KMS-11 (cell line): ENCODE results near the gene GNB1.

Experiments
- H2AFZ ChIP-seq: fragments of 200-600 bp; sonication (generic); 2 replicates; pipeline ENCODE4 v1.6.1; 2016; ENCODE audit warnings: antibody characterized with exemption, mixed run types, low read depth
- H3K27ac ChIP-seq: fragments of 200-600 bp; sonication (generic); 2 replicates; pipeline ENCODE4 v1.6.1; 2016; ENCODE audit warnings: mild to moderate bottlenecking, mixed run types
- H3K27me3 ChIP-seq: fragments of 200-600 bp; sonication (generic); 2 replicates; pipeline ENCODE4 v1.6.1; 2017; ENCODE audit warnings: mild to moderate bottlenecking, low read depth, mixed run types, moderate library complexity; ENCODE audit not compliant: insufficient read depth
- H3K36me3 ChIP-seq: fragments of 200-600 bp; sonication (generic); 2 replicates; pipeline ENCODE4 v1.6.1; 2017; ENCODE audit warnings: mild to moderate bottlenecking, mixed run types; ENCODE audit not compliant: insufficient read depth
- H3K4me1 ChIP-seq: fragments of 200-600 bp; sonication (generic); 2 replicates; pipeline ENCODE4 v1.6.1; 2016; ENCODE audit warnings: mild to moderate bottlenecking, low read depth, mixed run types; ENCODE audit not compliant: poor library complexity, severe bottlenecking
- H3K4me2 ChIP-seq: fragments of 200-600 bp; sonication (generic); 2 replicates; pipeline ENCODE4 v1.7.0; 2016; ENCODE audit warnings: mild to moderate bottlenecking, mixed run types
- H3K4me3 ChIP-seq: fragments of 200-600 bp; sonication (generic); IDR thresholded peaks from 2 replicates; pipeline ENCODE4 v1.6.1; 2017; ENCODE audit warnings: low read depth, low read length, mixed read lengths; ENCODE audit not compliant: insufficient read depth
- H3K79me2 ChIP-seq: fragments of 200-600 bp; sonication (generic); 2 replicates; pipeline ENCODE4 v1.6.1; 2016; ENCODE audit warnings: low read depth, mixed run types; ENCODE audit not compliant: insufficient read depth
- H3K9ac ChIP-seq: fragments of 200-600 bp; sonication (generic); 2 replicates; pipeline ENCODE4 v1.6.1; 2016; ENCODE audit warnings: mild to moderate bottlenecking, mixed run types
- H4K20me1 ChIP-seq: fragments of 200-600 bp; sonication (generic); 2 replicates; pipeline ENCODE4 v1.6.1; 2016; ENCODE audit warnings: mild to moderate bottlenecking, mixed run types; ENCODE audit not compliant: insufficient read depth
- TF ChIP-seq, protein P1 (sequence below): fragments of 200-600 bp; sonication (generic); conservative IDR thresholded peaks from 2 replicates; pipeline ENCODE4 v1.6.1; 2017; ENCODE audit warnings: low read depth, mild to moderate bottlenecking, antibody characterized with exemption, low read length, moderate library complexity, mixed read lengths

Gene GNB1

DNA sequence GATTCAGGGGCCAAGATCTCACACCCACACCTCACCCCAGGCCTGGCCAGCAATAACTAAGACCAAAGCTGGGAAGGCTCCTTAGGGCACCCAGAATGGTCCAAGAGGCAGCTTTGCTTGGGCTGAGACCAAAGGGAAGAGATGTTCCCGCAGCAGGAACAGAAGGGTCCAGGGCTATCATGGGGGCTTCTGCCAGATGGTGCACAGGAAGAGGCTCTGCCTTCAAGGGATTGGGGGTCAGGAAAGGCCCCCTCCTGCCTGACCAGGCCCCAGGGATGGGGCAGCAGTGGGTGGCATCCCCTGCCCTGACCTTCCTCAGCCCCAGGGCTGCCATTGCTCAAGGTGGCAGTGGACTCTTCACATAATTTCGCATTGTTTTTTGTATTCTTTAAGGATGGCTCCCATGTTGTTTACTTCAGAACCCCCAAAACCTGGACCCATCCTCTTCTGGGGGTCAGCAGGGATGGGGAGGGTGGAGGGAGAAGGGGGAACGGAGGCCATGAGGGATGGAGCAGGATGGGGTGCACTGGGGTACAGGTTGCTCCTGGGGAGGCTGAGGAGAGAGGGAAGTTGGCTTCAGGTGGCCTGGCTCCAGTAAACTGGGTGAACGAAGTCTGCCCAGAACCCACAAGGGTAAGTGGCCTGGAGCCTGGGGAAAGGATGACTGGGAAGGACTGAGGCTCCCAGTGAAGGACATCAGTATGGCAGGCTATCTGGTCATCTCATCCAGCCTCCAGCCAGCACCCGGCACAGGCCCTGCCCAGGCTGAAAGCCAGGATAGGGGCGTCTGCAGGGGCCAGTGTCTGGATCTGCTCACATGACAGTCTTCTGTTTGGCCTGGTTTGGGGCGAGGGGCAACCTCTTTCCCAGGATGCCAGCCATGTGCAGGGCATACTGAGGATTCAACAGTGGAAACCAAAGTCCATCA lies 110.0 kb downstream of the GNB1 start:
- peaks cover 23% of the 10 kb centered on the region for H3K79me2 ChIP-seq
- no peaks in the 10 kb centered on the region for H4K20me1 ChIP-seq
- peak overlapping the region; percentile 93 for H3K27ac ChIP-seq
- H3K4me2 ChIP-seq, result peak overlapping the region; percentile 94
- peak overlapping the region; percentile 8; the same call in 1 of the 2 replicates for H3K9ac ChIP-seq
- H2AFZ ChIP-seq, result no peak overlapping the region
- H3K36me3 ChIP-seq, result no peaks in the 10 kb centered on the region; the same call in 1 of the 2 replicates
- H3K27me3 ChIP-seq, result no peaks in the 10 kb centered on the region
- H3K4me1 ChIP-seq, result peaks cover 61% of the 10 kb centered on the region
- no peak overlapping the region for H3K4me3 ChIP-seq
- TF ChIP-seq, protein P1, sequence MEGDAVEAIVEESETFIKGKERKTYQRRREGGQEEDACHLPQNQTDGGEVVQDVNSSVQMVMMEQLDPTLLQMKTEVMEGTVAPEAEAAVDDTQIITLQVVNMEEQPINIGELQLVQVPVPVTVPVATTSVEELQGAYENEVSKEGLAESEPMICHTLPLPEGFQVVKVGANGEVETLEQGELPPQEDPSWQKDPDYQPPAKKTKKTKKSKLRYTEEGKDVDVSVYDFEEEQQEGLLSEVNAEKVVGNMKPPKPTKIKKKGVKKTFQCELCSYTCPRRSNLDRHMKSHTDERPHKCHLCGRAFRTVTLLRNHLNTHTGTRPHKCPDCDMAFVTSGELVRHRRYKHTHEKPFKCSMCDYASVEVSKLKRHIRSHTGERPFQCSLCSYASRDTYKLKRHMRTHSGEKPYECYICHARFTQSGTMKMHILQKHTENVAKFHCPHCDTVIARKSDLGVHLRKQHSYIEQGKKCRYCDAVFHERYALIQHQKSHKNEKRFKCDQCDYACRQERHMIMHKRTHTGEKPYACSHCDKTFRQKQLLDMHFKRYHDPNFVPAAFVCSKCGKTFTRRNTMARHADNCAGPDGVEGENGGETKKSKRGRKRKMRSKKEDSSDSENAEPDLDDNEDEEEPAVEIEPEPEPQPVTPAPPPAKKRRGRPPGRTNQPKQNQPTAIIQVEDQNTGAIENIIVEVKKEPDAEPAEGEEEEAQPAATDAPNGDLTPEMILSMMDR, result no peak

DNA sequence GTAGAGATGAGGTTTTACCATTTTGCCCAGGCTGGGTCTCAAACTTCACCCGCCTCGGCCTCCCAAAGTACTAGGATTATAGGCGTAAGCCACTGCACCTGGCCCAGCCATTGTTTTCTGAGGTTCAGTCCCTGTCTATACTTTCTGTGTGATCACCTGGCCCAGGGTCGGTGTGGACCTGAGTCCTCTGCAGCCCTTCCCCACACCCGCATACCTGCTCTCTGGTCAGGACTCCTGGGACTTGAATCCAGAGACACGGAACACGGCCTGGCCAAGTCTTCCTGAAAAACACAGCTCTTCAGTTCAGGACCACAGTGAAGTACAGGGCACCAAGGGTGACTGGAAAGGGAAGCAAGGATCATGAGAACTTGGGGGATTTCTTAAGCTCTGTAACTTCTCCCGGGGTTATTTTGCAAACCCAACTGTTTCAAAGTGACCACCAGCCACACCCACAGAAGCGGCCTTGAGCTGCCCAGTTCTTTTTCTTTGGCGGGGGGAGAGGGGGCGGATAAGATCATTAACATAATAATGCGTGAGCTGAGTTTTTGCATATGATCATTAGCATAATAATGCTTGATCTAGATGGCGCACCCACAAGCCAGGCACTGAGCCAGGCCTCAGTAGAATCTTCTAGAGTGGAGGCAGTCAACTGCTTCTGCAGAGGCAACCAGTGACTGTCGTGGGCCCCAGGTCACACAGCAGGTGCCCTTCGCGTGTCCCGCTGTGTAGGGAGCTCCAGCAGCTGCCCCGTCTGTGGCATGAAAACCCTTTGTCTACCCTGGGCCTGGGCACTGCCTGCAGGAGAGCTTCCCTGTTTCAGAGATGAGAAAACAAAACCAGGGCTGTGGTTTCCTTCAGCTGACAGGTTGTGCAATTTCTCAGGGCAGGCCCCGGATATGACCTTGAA lies 110.9 kb downstream of the GNB1 start:
- Histone ChIP-seq H3K9ac (peak overlapping the region; percentile 80), H4K20me1 (peaks cover 7% of the 10 kb centered on the region; the same call in 1 of the 2 replicates), H3K27ac (peak overlapping the region; percentile 93), H3K4me3 (peak overlapping the region; percentile 8), H3K79me2 (peaks cover 32% of the 10 kb centered on the region), H2AFZ (no peak overlapping the region), H3K27me3 (no peaks in the 10 kb centered on the region), H3K4me1 (peaks cover 70% of the 10 kb centered on the region), H3K4me2 (peak overlapping the region; percentile 94), H3K36me3 (no peaks in the 10 kb centered on the region; the same call in 1 of the 2 replicates)
- TF ChIP-seq, protein P1, result 0 out of 2 replicates have a peak, but pooled peaks have one; percentile 20

GRCh38 chr1:1779320-1779675 lies 111.6 kb downstream of the GNB1 start:
- H3K36me3 ChIP-seq, result no peaks in the 10 kb centered on the region
- H3K27me3 ChIP-seq, result no peaks in the 10 kb centered on the region
- TF ChIP-seq, protein P1, result peak; percentile 2; the same call in 1 of the 2 replicates
- peaks cover 38% of the 10 kb centered on the region for H3K79me2 ChIP-seq
- peaks cover 73% of the 10 kb centered on the region for H3K4me1 ChIP-seq
- H3K27ac ChIP-seq, result peak overlapping the region; percentile 93
- 0 out of 2 replicates have a peak overlapping the region, but pooled peaks have one; percentile 1 for H2AFZ ChIP-seq
- peak overlapping the region; percentile 80 for H3K9ac ChIP-seq
- peak overlapping the region; percentile 94 for H3K4me2 ChIP-seq
- H3K4me3 ChIP-seq, result peak overlapping the region; percentile 26
- peaks cover 12% of the 10 kb centered on the region; the same call in 1 of the 2 replicates for H4K20me1 ChIP-seq

DNA sequence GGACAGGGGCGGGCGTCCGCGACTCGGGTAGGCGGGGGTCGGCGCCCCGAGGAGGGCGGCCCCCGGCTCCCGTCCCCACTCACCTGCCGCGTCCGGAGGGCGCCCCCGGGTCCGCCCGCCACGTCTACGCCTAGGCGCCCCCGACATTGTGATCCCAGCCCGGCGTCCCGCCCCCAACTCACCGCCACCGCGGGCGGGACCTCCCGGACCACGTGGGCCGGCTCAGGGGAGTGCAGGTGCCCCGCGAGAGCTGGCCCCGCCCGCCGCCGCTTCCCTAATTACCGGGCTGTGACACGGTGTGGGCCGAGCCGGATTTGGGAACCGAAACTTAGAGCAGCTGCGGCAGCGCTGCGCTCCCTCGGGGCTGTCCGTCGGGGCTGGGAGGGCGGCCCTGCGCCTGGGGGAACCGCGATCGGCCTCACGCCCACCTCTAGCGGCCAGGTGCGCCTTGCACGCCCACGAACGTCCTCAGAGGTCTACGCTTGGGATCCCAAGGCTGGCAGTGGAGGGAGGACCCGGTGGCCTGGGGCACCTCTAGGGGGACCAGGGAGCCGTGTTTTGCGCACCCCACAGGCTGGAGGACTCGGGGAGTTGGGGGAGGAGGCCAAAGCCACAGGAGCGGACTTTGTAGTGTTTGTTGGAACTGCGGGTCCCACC lies 112.1 kb downstream of the GNB1 start:
- Histone ChIP-seq H3K4me3 (peak overlapping the region; percentile 26), H3K4me1 (peaks cover 73% of the 10 kb centered on the region), H3K27me3 (no peaks in the 10 kb centered on the region), H3K79me2 (peaks cover 43% of the 10 kb centered on the region), H3K4me2 (peak overlapping the region; percentile 94), H3K9ac (peak overlapping the region; percentile 80), H2AFZ (0 out of 2 replicates have a peak overlapping the region, but pooled peaks have one; percentile 1), H3K27ac (peak overlapping the region; percentile 93), H4K20me1 (peaks cover 12% of the 10 kb centered on the region; the same call in 1 of the 2 replicates), H3K36me3 (no peaks in the 10 kb centered on the region)
- TF ChIP-seq, protein P1, result peak; percentile 32; the same call in 1 of the 2 replicates
